Stomach smooth muscle (tissue), 2 donors: ENCODE results near the gene CCDC85C.

ENCODE experiments used
- H3K27ac ChIP-seq: one replicate; pipeline ENCODE4 v1.7.0; 2013; ENCODE audit warnings: mild to moderate bottlenecking, low read length, inconsistent platforms
- H3K27me3 ChIP-seq, 2 donors: one replicate each; pipeline ENCODE4 v1.7.0; 2013; ENCODE audit warnings: low read length in 2 of 2; ENCODE audit not compliant: insufficient read depth in 2 of 2, control insufficient read depth in 1 of 2
- H3K36me3 ChIP-seq, 2 donors: one replicate each; pipeline ENCODE4 v1.7.0; 2013; ENCODE audit warnings: low read length in 2 of 2; ENCODE audit not compliant: control insufficient read depth in 2 of 2, insufficient read depth in 2 of 2
- H3K4me1 ChIP-seq: one replicate; pipeline ENCODE4 v1.7.0; 2013; ENCODE audit warnings: low read length; ENCODE audit not compliant: control insufficient read depth, insufficient read depth
- H3K4me3 ChIP-seq, 2 donors: one replicate each; pipeline ENCODE4 v1.7.0; 2013; ENCODE audit warnings: low read length in 2 of 2
- H3K9ac ChIP-seq, 2 donors: one replicate each; pipeline ENCODE4 v1.7.0; 2013; ENCODE audit warnings: low read length in 2 of 2, mild to moderate bottlenecking in 1 of 2
- H3K9me3 ChIP-seq, 2 donors: one replicate each; pipeline ENCODE4 v1.7.0; 2013; ENCODE audit warnings: low read length in 2 of 2; ENCODE audit not compliant: control insufficient read depth in 2 of 2
- donor health status: healthy.
- donor health status: Pancreatic carcinoma.

Gene CCDC85C

GRCh38 chr14:99513183-99513694 is 90.8 kb downstream of the CCDC85C start:
- Histone ChIP-seq H3K36me3 (peaks cover 22 to 27% of the 10 kb centered on the region in 2 donors), H3K4me3 (no peak overlapping the region), H3K9ac (no peak overlapping the region), H3K27ac (peak overlapping the region; percentile 84), H3K27me3 (no peaks in the 10 kb centered on the region), H3K9me3 (no peaks in the 10 kb centered on the region), H3K4me1 (peaks cover 29% of the 10 kb centered on the region)

GRCh38 chr14:99512571-99513182 is 91.3 kb downstream of the CCDC85C start:
- Histone ChIP-seq H3K4me1 (peaks cover 26% of the 10 kb centered on the region), H3K27me3 (no peaks in the 10 kb centered on the region), H3K4me3 (no peak overlapping the region), H3K9ac (no peak overlapping the region), H3K9me3 (no peaks in the 10 kb centered on the region), H3K27ac (peak overlapping the region; percentile 84), H3K36me3 (peaks cover 26 to 33% of the 10 kb centered on the region in 2 donors)

GRCh38 chr14:99512110-99512449 is 91.9 kb downstream of the CCDC85C start:
- Histone ChIP-seq H3K9ac (no peak overlapping the region), H3K27me3 (no peaks in the 10 kb centered on the region), H3K4me3 (no peak overlapping the region), H3K36me3 (peaks cover 32 to 38% of the 10 kb centered on the region in 2 donors), H3K27ac (peak overlapping the region; percentile 84), H3K9me3 (no peaks in the 10 kb centered on the region), H3K4me1 (peaks cover 26% of the 10 kb centered on the region)

GRCh38 chr14:99511421-99512109 is 92.4 kb downstream of the CCDC85C start:
- Histone ChIP-seq H3K4me1 (peaks cover 26% of the 10 kb centered on the region), H3K27me3 (no peaks in the 10 kb centered on the region), H3K27ac (peak overlapping the region; percentile 84), H3K9me3 (no peaks in the 10 kb centered on the region), H3K9ac (peak overlapping the region in 1 of 2 donors; percentile 42), H3K36me3 (peaks cover 37 to 42% of the 10 kb centered on the region in 2 donors), H3K4me3 (peak overlapping the region in 1 of 2 donors; percentile 35)

GRCh38 chr14:99510556-99511139 is 93.4 kb downstream of the CCDC85C start:
- H3K9me3 ChIP-seq, result no peaks in the 10 kb centered on the region
- H3K9ac ChIP-seq, result no peak overlapping the region
- H3K4me1 ChIP-seq, result peaks cover 26% of the 10 kb centered on the region
- H3K27ac ChIP-seq, result peak overlapping the region; percentile 60
- H3K4me3 ChIP-seq, result no peak overlapping the region
- H3K27me3 ChIP-seq, result no peaks in the 10 kb centered on the region
- peaks cover 46 to 51% of the 10 kb centered on the region in 2 donors for H3K36me3 ChIP-seq

- H3K36me3 ChIP-seq, result peaks cover 48 to 57% of the 10 kb centered on the region in 2 donors
- no peak overlapping the region for H3K4me3 ChIP-seq
Measured at GRCh38 chr14:99509871-99510555, 94.0 kb downstream of the CCDC85C start.

GRCh38 chr14:99508896-99509629 is 94.9 kb downstream of the CCDC85C start:
- Histone ChIP-seq H3K27me3 (no peaks in the 10 kb centered on the region), H3K27ac (peak overlapping the region; percentile 31), H3K4me1 (peaks cover 26% of the 10 kb centered on the region), H3K9me3 (no peaks in the 10 kb centered on the region), H3K36me3 (peaks cover 52 to 57% of the 10 kb centered on the region in 2 donors), H3K4me3 (no peak overlapping the region), H3K9ac (no peak overlapping the region)

More at GRCh38 chr14:99509871-99510555, 94.0 kb downstream of the CCDC85C start:
- no peaks in the 10 kb centered on the region for H3K9me3 ChIP-seq
- H3K27me3 ChIP-seq, result no peaks in the 10 kb centered on the region
- peaks cover 26% of the 10 kb centered on the region for H3K4me1 ChIP-seq
- H3K27ac ChIP-seq, result no peak overlapping the region
- H3K9ac ChIP-seq, result no peak overlapping the region

- H3K36me3 ChIP-seq, result peaks cover 53% of the 10 kb centered on the region in 2 donors
- H3K4me1 ChIP-seq, result peaks cover 23% of the 10 kb centered on the region
- no peaks in the 10 kb centered on the region for H3K27me3 ChIP-seq
- H3K27ac ChIP-seq, result peak overlapping the region; percentile 31
- no peaks in the 10 kb centered on the region for H3K9me3 ChIP-seq
- H3K4me3 ChIP-seq, result no peak overlapping the region
- no peak overlapping the region for H3K9ac ChIP-seq
Measured at GRCh38 chr14:99507860-99508640, 96.0 kb downstream of the CCDC85C start.

- no peaks in the 10 kb centered on the region for H3K9me3 ChIP-seq
- H3K4me3 ChIP-seq, result no peak overlapping the region
- H3K27me3 ChIP-seq, result no peaks in the 10 kb centered on the region
- H3K9ac ChIP-seq, result no peak overlapping the region
- no peak overlapping the region for H3K27ac ChIP-seq
- H3K36me3 ChIP-seq, result peaks cover 64 to 65% of the 10 kb centered on the region in 2 donors
- H3K4me1 ChIP-seq, result peaks cover 5% of the 10 kb centered on the region
Measured at GRCh38 chr14:99506276-99506675, 97.7 kb downstream of the CCDC85C start.
